ENCODE results near the gene DDAH2.

- no peak for TF ChIP-seq ZNF274 (IDR thresholded peaks at IDR 0.05; ENCODE audit: low read depth, low read length)
- no peak for TF ChIP-seq YY1 (IDR thresholded peaks at IDR 0.05; ENCODE audit: insufficient read depth, insufficient read length)
Measured at GRCh38 chr6:31722173-31722572, 6.9 kb downstream of the DDAH2 start.

All from NT2/D1 (cell line).